GM12865 (cell line): ENCODE measurements around the gene LPXN.
A peak's percentile ranks its signal among the peaks of the same experiment; 100 is the strongest.

Source experiments
- DNase-seq: peaks from one replicate; pipeline ENCODE4 v3.0.0; 2010; ENCODE audit warnings: low read depth
- H3K4me3 ChIP-seq: 2 replicates; pipeline ENCODE4 v1.5.1; 2011; ENCODE audit warnings: mild to moderate bottlenecking, low read depth, low read length, control low read depth
- CTCF ChIP-seq: IDR thresholded peaks from 2 replicates; pipeline ENCODE4 v1.5.1; 2011; ENCODE audit warnings: low read length, control low read depth, low read depth, inconsistent platforms; ENCODE audit not compliant: insufficient read depth; ENCODE audit errors: missing control alignments

The LPXN gene

GRCh38 chr11:58497951-58498350 is 77.7 kb downstream of the LPXN start:
- no peak for TF ChIP-seq CTCF
- H3K4me3 ChIP-seq = no peak overlapping the region
- no peak for DNase-seq

DNA sequence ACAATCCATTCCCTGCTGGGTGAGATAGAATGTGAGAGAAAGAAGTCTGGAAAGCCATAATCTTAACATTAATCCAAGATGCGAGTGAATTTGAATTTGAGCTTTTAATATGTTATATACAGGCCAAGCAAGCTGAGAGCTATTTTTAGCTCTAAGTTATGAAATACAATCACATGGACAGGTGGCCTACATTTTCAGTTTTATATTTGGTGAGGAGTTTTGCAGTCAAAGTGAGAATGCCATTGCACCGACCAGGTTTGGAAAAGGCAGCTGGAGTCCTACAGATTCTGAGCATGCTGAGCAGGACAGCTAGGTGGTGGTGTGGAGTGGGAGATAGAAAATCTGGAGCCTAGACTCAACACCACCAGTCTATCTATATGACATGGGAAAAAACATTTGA is 79.8 kb downstream of the LPXN start:
- DNase-seq = peak; percentile 18
- no peak for TF ChIP-seq CTCF

GRCh38 chr11:58494101-58494500 is 81.6 kb downstream of the LPXN start:
- H3K4me3 ChIP-seq = no peak overlapping the region
- DNase-seq = no peak
- no peak for TF ChIP-seq CTCF

More for the DNA sequence above, 79.8 kb downstream of the LPXN start:
- no peak overlapping the region for H3K4me3 ChIP-seq

DNA sequence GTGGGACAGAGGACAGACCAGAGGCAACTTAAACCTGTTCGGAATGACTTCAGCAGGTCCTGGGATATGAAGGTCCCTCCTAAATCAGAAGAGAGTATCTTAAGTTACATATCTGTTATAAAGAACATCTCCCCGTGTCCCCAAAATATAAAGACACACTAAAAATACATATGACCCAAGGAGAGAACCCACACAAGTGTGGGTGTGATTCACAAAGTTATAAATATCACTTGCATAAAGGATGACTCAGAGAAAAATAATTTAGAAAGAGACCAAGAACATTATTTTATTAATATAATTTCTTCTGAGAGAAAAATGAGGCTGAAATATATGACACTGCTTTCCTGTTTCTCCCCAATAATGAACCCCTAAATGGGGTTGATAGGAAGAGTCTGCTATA is 82.0 kb downstream of the LPXN start:
- DNase-seq = no peak
- H3K4me3 ChIP-seq = no peak overlapping the region
- no peak for TF ChIP-seq CTCF

DNA sequence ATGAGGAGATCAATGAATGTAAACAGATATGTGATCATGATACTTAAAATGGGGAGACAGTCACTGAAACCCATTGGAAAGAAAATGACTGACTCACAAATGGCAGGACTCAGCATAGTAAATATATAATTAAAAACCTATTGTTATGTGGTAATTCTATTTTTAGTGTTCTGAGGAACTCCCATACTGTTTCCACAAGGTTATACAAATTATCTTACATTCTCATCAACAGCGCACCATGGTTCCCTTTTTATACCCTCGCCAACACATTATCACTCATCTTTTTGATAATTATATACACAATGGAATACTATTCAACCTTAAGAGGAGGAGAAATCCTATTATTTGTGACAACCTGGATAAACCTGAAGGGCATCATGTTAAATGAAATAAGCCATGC is 84.8 kb downstream of the LPXN start:
- DNase-seq = no peak
- no peak for TF ChIP-seq CTCF
- H3K4me3 ChIP-seq = no peak overlapping the region

GRCh38 chr11:58487170-58487569 is 88.5 kb downstream of the LPXN start:
- H3K4me3 ChIP-seq = no peak overlapping the region
- TF ChIP-seq CTCF = no peak
- DNase-seq = no peak

GRCh38 chr11:58485961-58486360 is 89.7 kb downstream of the LPXN start:
- no peak overlapping the region for H3K4me3 ChIP-seq
- no peak for TF ChIP-seq CTCF
- DNase-seq = no peak
